ENCODE data around the gene UGCG.
A peak's percentile ranks its signal among the peaks of the same experiment; 100 is the strongest.
"Not testable (repeated sequence)": the region's sequence is repeated elsewhere in the genome, so short reads cannot be mapped to it uniquely, and the experiment has no call there.

UGCG gene

DNA sequence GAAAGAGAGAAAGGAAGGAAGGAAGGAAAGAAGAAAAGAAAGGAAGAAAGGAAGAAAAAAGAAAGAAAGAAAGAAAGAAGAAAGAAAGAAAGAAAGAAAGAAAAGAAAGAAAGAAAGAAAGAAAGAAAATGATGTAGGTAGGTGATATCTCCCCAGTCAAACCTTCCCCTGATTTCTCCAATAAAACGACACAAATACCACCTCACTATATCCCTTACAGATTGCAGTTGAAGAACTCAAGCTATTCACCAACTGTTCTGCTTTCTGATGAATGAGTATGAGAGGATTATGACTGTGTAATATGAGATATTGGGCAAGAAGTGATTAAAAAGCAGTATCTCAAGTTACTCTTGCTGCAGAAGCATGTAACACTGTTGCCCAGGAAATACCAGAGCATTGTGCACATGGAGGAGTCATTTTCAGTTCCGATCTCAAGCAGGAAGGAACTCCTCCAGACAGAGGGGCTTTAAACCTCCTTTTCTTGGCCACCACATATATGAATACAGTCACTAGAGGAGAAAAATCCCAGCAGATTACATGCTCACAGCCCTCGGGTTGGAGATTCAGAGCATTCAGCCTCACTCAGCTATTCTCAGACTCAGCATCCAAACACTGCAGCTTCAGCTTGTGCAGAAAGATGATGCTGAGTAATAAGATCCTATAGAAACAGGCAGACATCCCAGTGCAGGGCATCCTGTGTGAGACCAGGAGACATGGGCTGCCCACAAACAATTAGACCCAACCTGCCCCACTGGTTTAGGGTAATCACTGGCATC lies 61.4 kb downstream of the UGCG start:
- DNase-seq, result peak; percentile 45

DNA sequence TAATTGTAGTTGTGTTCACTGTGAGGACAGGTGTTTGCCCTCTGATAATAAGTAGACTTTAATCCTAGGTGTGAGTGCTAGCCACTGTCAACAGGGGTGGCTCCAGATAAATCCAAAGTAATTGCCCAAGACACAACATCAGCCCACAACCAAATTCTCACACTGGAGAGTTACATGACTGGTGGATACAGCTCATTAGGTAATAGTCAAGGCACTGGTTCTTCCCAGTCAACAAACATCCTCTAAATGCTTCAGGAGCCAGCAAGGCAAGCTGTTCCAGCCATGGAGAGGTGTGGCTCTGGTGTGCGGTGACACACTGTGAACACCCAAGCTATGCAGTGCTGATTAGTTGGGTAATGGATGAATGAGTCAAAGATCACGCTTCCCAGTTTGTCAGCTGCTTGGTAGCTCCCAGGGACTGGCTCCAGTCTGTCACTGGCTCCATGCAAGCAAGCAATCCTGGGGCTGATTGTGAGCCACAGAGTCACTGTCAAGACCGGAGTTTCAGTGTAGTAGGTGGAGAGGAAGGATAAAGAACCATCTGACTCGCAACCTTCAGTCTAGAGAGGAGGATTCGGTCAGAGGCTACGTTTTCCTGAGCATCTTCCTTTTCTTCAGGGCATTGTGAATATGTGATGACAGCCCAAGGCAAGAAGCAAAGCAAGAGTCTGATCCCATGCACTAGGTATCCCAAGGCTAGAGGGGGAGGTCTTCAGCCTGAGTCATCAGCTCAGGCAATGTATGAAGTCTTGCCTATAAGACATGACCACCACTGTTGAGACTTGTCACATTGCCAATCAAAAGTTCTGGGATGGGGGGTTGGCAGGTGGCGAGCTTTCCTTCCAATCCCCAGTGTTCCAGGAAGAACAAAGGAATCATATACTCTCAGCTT lies 63.1 kb downstream of the UGCG start:
- no peak for DNase-seq

DNA sequence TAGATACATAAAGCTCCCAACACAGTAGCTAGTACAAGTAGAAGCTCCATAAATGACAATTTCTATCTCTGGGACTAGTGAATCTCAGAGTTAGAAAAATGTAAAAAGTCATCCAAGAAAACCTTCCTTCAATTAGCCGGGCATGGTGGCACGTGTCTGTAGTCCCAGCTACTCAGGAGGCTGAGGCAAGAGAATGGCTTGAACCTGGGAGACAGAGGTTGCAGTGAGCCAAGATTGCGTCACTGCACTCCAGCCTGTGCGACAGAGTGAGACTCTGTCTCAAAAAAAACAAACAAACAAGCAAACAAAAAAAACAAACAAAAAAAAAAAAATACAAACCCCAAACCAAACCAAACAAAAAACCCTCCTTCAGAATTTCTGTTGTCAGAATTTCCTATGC lies 63.9 kb downstream of the UGCG start:
- not testable (repeated sequence) for DNase-seq

- DNase-seq, result no peak
These were observed 64.4 kb downstream of the UGCG start for GRCh38 chr9:111961009-111961408.

GRCh38 chr9:111961575-111961974 lies 65.0 kb downstream of the UGCG start:
- no peak for DNase-seq

GRCh38 chr9:111962021-111962420 lies 65.4 kb downstream of the UGCG start:
- no peak for DNase-seq

DNA sequence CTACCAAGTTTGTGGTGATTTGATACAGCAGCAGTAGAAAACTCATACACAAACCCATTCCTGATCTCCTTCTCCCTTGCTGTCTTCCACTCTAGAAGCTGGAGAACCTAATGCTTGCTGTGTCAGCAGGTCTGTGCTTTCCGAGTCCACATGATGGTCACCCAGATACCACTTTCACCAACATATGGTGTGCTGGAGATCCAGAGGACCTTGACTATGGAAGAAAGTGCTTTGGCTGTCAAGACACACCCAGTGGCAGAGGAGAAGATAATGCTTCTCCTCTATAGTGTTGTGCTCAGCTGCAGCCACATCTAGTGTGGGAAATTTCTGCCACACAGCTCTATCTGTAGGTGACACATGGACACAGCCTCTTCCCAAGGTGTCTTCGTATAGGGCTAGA lies 67.4 kb downstream of the UGCG start:
- no peak for DNase-seq

DNA sequence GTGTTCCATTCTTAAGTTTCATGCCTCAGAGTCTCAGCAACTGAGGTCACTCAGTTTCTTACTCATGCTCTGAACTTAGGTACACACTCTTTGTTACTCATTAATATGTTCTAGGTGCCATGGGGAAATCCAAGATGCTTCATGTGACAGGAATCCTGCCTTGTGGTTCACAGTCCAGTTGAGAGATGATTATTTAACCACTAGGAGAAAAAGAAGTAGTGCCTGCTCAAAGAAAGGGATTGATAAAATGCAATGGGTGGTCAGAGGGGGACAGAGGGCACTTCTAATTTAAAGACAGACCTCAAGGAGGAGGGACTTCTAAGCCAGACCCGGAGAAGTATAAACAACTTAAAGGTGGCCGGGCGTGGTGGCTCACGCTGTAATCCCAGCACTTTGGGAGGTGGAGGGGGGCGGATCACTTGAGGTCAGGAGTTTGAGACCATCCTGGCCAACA lies 69.0 kb downstream of the UGCG start:
- no peak for DNase-seq

- DNase-seq, result no peak
These were observed 69.6 kb downstream of the UGCG start for GRCh38 chr9:111966124-111966723.

DNA sequence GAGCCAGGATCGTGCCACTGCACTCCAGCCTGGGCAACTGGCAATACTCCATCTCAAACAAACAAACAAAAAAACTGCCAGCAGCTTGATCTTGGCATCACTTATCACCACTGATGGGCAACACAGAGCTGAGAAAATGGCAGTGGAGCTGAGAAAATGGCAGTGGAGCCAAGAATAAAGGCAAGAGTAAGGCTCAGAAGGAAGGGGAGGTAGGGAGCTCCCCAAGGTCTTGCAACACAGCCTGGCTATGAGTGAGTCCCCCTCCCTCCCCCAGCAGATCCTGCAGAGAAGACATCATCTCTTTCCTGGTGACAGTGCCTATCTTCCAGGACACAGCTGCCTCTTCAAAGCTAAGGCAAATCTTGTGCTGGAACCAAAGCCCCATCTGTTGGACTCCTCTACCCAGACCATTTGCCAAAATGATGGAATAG lies 70.3 kb downstream of the UGCG start:
- DNase-seq, result no peak

GRCh38 chr9:111967621-111968020 lies 71.0 kb downstream of the UGCG start:
- DNase-seq, result no peak

DNA sequence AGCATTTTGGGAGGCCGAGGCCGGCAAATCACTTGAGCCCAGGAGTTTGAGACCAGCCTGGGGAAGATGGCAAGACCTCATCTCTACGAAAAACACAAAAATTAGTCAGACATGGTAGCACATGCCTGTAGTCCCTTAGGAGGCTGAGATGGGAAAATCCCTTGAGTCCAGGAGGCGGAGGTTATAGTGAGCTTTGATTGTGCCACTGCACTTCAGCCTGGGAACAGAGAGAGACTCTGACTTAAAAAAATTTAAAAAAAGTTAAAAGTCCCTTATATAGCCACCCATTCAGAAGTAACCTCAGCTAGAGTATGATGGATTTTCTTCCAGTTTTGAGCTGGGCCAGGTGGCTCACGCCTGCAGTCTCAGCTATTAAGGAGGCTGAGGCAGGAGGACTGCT lies 72.4 kb downstream of the UGCG start:
- no peak for DNase-seq

DNA sequence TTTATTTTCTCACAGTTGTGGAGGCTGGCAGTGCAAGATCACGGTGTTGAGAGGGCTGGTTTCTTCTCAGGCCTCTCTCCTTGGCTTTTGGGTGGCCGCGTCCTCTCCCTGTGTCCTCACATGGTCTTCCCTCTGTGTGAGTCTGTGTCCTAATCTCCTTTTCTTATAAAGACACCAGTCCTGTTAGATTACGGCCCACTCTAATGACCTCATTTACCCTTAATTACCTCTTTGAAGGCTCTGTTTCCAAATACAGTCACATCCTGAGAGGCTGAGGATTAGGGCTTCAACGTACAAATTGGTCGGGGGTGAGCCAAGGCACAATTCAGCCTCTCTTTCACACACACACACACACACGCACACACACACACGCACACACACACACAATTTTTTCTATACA lies 73.0 kb downstream of the UGCG start:
- DNase-seq, result no peak

GRCh38 chr9:111970827-111971226 lies 74.2 kb downstream of the UGCG start:
- no peak for DNase-seq

- no peak for DNase-seq
These were observed 77.6 kb downstream of the UGCG start for GRCh38 chr9:111974092-111974681.

DNA sequence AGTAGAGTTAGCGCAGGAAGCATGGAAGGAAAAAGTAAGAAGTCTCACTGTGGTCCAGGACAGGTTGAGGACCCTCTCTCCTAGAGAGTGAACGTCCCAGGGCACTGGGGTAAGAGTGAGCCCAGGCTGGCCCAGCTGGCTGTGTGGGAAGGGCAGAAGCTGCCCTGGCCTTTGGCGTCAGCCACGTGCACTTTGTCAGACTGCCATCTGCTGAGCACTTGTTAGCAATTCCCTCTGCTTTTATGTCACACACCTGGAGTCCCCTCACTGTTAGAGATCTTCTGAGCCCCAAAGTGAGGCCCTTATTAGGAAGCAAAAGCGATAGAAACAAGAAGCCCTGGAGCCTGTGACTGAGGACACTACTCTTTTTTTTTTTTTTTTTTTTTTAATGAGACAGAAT lies 79.1 kb downstream of the UGCG start:
- DNase-seq, result no peak

DNA sequence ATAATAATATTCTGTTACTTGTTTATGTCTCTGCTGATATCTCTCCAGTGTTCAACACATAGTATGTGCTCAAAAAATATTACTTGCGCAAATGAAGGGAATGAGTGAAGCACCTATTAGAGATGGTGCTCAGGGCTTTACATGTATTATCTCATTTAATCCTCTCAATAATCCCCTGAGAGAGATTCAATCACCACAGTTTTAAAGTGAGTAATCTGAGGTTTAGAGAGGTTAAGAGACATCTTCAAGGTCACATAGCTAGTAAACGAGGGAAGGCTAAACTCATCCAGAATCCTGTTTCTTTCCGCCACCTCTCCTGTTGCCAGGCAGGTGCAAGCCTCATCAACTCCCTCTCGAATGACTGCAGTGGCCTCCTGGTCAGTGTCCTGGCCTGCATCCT lies 82.0 kb downstream of the UGCG start:
- no peak for DNase-seq

DNA sequence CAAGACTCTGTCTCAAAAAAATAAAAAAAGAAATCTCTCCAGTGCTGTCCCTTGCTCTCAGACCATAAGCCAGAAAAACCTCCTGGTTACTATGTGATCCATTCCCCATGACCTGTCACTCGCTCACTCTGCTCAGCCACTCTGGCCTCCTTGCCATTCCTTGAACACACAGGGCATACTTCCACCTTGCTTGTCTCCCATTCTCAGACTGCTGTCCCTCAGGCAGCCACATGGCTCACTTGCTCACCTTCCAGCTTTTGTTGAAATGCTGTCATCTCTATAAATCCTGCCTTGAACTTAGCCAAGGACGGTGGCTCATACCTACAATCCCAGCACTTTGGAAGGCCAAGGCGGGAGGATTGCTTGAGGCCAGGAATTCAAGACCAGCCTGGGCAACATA lies 82.9 kb downstream of the UGCG start:
- no peak for DNase-seq

- DNase-seq, result no peak
These were observed 83.8 kb downstream of the UGCG start for GRCh38 chr9:111980398-111980797.

DNA sequence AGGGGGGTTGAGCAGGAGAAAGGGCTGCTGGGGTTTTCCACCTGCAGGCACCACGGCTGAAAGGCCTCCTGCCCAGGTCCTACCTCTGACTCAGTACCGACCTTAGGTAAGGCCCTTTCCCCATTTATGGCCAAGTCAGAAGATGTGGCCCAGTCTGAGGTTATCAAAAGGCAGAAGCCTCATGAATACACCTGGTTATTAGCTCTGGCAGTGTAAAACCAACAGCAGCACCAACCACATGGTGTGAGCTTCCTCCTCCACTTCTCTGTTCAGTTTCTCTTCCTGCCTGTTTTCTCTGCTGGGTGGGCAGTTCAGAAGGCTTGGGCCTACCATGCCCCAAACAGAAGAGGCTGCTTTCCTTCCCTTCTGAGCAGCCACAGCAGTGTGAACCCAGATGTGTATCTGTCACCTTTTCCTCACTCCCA lies 86.9 kb downstream of the UGCG start:
- DNase-seq, result no peak

GRCh38 chr9:111984086-111984802 lies 87.6 kb downstream of the UGCG start:
- no peak for DNase-seq

Data from left hindlimb (tissue), 1 donor.